Cerebellar nuclear complex (tissue), 1 donor: ENCODE measurements around the gene DCC.

Experiments
- DNase-seq, 2 experiments: peaks; one replicate each; lab custom pipeline; 2025; lab: John Stamatoyannopoulos, UW

Gene DCC

DNA sequence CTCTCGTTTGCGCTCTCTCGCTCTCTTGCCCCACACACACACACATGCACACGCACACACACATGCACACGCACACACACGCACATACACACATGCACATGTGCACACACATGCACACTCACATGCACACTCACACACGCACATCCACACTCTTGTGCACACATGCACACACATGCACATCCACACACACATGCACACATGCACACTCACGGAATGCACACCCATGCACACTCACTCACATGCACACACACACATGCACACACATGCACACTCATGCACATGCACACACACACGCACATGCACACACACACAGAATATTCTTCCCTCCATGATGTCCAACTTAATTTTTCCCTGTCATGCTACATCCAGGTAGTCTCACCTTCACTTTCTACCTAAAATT lies 360.1 kb downstream of the DCC start:
- no peak for DNase-seq

DNA sequence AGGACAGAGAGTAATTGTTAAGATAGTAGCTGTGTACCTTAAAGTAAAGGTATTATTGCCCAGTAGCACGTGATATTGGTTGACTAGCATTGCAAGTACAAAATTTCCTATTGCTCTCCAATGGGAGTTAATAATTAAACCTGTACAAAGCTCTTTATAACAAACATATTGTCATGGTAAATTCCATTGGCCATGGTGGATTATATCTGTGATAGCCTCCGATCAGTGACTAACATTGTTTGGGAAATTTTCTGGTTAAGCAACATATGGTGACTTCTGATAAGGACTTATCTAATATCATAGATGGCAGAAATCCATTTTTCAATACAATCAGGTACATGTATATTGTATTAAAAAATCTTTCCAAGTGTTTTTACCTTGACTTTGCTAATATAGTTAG lies 360.8 kb downstream of the DCC start:
- no peak for DNase-seq

DNA sequence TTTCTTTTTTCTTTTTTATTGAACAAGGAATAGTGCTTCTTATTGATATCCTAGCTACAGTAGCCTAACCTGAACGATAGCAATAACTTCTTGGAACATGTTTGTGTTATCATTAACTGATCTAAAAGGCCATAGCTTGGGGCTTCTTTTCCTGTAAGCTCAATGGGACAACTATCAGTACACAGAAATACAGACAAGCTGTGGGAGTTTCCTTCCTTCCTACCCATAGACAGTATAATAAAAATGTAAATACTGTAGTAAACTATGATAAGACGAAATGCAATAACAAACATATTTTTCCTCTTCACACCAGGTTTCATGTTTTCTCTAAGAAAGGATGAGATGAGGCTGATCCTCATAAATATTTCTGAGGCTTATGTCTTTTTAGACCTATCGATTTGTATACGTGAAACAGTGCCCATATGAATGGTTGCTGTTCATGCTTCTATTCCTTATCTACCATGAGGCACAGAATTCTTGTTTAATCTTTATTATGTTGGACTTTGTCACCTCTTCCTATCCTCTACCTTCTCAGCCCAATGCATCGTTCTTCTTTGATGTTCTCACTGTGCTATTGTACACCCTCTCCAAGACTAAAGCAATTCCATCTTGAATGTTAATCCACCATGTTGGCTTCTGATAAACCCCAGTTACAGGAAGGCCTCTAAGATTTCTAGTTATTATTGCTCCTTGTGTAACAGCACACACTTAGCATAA lies 361.4 kb downstream of the DCC start:
- no peak for DNase-seq

- no peak for DNase-seq
Observed at GRCh38 chr18:52715421-52715820, 375.4 kb downstream of the DCC start.

DNA sequence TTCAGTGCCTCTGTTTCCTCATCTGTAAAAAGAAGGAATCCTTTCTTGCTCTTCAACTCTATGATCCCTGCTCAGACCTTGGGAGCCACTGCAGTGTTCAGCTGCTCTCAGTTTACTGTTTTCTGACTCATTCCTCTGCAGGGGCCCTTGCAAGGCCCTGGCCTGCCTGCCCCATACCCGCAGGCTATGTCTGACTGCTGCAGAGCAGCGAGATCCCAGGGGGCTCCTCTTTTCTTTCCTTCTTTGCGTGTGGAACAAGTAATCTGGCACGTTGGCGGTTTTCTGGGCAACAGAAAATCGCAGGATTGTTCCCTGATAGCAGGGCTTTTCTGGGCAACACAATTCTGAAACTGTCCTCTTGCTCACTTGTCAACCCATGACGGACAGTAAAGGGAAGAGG lies 376.0 kb downstream of the DCC start:
- no peak for DNase-seq

DNA sequence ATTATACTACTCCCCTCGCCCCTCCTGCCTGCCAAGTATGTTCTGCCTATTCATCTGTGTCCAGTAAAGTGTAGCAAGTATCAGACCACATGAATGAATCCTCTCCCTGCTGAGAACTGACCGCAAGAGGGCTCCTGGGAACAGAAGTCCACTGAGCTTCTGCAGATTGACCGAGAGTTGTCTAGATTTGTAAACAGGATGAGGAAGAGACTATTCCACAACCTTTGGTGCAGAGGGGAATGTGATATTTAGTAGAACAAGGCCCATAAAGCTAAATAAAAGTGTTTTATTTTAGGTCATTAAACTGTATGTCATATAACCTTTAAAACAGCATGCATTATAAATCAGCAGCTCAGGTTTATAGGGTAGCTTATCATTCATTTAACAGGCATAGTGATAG lies 377.0 kb downstream of the DCC start:
- DNase-seq: no peak

DNA sequence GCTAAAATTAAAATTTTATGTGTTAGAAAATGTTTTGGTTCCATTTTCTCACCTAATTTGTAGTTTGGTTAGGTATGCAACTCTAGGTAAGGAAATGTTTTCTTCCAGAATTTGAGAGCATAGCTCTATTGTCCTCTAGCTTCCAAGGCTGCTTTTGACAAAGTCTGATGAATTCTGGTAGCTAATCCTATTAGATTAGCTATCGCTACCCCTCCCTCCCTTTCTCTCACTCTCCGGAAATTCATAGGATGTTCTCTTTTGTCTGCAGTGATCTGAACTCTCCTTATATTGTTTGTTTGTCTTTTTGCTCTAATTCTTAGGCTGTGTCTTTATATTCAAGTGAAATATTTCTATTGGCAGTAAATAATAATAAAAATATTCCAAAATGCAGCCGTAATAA lies 382.9 kb downstream of the DCC start:
- no peak for DNase-seq

- no peak for DNase-seq
Observed at GRCh38 chr18:52723550-52723970, 383.6 kb downstream of the DCC start.

- no peak for DNase-seq
Observed at GRCh38 chr18:52730972-52731619, 391.1 kb downstream of the DCC start.

DNA sequence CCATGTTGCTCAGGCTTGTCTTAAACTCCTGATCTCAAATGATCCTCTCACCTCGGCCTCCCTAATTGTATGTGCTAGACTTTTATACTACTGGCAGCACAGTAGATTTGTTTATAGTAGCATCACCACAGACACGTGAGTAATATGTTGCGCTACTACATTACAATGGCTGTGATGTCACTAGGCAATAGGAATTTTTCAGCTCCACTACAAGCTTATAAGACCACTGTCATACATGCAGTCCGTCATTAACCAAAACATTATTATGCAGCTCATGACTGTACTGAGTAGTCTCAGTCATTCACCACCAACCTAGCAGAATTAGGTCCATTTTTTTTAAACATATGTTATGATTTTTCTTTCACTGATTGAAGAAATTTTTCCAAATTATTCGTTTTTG lies 398.9 kb downstream of the DCC start:
- DNase-seq: no peak

DNA sequence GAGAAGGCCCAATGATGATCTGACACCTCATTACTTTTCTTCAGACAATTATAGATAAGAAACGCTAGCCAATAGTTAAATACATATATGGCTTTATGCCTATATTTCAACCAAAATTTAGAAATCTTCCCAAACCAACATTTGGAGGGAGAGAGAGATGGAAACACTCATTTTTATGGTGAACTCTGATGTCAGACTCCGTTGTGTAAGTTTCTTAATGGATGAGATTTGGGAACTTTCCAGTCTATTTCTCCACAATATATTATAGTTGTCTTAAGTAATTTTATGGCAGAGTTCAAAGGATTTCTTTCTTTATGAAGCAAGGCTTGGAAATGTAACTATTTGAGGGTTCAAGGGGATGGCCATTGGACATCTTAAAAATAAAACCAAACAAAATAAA lies 407.0 kb downstream of the DCC start:
- no peak for DNase-seq

DNA sequence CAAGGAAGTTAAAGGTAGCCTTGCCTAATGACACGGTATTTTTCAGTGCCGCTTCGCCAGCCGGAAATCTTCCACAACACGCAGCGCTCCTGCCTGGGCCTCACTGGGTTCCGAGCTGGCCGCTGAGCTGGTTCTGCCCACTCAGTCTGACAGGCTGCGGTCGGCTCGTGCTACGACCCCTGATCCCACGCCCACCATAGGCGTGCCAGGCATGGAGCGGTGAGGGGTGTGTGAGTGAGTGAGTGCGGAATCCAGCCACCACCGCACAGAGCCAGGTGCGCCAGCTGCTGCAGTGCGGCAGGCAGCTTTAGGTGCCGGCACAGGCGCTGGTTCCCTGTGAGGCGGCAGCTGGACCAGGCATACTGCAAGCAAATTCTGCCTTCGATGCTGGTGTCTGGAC lies 407.9 kb downstream of the DCC start:
- DNase-seq: no peak

GRCh38 chr18:52748343-52748742 lies 408.3 kb downstream of the DCC start:
- DNase-seq: no peak

- no peak for DNase-seq
Observed at GRCh38 chr18:52749542-52749941, 409.5 kb downstream of the DCC start.

GRCh38 chr18:52750995-52751394 lies 411.0 kb downstream of the DCC start:
- DNase-seq: no peak

DNA sequence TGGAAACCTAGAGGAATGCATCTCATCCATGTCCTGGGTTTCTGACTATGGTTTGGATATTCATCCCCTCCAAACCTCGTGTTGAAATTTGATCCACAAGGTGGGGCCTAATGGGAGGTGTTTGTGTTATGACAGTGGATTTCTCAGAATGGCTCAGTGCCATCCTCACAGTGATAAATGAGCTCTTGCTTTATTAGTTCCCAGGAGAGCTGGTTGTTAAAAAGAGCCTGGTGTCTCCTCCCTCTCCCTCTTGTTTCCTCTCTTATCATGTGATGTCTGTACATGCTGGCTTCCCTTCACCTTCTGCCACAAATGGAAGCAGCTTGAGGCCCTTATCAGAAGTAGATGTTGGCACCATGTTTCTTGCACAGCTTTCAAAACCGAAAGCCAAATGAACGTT lies 424.3 kb downstream of the DCC start:
- DNase-seq: no peak

DNA sequence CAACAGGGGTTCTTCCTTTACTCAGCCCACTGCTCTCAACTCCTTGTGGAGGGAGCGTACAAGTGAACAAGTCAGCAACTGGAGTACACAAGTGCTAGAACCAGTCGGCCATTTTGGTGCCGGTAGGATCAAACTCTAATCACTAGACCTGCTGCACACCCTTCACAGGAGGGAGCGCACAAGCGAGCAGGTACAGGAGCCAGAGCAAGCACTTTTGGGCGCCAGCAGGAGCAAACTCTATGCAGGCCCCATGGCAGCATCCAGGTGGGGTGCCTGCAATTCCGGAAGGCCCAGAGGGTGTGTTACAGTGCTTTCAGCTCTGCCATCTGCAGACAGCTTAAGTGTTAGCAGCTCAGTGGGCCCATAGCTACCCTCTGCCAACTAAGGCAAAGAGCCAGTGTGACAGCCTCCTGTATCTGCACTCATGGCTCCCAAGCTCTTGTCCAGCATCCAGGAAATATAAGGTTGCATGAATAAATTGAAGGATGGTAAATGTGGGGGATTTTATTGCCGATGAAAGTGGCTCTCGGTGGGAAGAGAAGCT lies 426.1 kb downstream of the DCC start:
- DNase-seq: no peak

DNA sequence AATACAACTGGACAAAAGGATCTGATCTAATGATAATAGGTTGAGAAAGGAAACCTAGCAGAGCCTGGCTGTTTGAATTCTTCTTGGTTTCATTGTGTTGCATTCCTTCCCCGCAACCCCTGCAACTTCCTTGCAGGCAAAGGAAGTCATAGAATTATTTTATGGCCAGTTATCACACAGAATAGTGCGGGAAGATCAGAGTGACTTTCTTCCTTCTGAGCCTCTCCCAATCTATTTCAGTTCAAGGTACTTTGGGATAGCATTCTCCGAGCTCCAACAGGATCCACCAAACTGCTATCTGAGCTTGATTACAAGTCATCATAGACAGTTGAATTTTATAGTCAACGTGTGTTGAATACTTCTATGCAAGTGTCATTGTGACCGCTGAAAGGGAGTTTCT lies 441.1 kb downstream of the DCC start:
- no peak for DNase-seq

GRCh38 chr18:52791321-52791720 lies 451.3 kb downstream of the DCC start:
- DNase-seq: no peak

DNA sequence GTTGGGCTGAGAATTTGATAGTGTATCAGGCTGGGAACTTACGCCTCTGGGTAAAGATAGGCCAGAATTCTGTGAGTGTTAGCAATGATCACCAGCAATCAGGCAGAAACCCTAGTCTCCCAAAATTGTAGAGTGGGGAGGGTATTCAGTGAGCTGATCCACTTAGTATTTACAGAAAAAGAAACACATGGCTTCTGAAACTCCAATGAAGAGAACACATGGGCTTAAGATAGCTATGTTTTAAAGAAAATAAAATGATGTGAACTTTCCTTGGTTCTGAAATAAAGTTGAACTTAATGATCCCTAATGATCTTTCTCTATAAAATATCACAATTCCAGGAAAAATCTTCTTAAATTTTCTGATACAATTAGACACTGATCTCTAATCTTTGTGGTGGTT lies 472.8 kb downstream of the DCC start:
- no peak for DNase-seq

DNA sequence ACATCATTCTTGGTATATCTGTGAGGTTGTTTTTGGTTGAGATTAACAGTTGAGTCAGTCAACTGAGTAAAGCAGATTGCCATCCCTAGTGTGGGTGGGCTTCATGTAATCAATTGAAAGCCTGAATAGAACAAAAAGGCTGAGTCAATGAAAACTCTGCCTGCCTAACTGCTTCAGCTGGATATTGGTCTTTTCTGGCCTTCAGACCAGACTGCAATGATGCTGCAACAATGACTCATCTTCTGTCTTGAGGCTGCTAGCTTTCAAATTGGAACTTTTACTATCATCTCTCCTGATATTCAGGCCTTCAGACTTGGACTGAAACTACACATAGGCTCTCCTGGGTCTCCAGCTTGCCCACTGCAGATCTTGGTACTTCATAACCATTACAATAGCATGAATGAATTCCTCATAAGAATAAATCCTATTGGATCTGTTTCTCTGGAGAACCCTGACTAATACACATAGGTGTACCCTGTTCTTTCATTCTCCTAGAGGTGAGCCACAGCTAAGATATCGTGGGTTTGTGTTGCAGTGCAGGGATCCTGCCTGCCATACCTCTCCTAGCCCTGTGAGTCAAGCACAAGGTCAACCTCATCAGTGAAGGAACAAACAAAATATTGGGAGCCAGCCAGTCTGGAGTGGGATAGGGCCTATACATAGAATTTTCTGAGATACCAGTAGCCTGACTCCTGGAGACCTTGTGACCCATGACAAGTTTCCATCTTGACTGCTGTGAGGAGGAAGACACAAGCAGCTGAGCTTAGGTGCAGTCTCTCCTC lies 473.8 kb downstream of the DCC start:
- DNase-seq: no peak

- no peak for DNase-seq
Observed at GRCh38 chr18:52815651-52816050, 475.7 kb downstream of the DCC start.

GRCh38 chr18:52816121-52816520 lies 476.1 kb downstream of the DCC start:
- no peak for DNase-seq
